Liver (tissue), 3 donors: Measurements from ENCODE around the gene ELP4.

Experiments
- ATF3 ChIP-seq: IDR thresholded peaks from 2 replicates; pipeline ENCODE4 v1.6.1; 2016; ENCODE audit warnings: antibody characterized with exemption
- EGR1 ChIP-seq, 2 donors: IDR thresholded peaks; 2 replicates each; pipeline ENCODE4 v1.6.1; 2016 to 2018; ENCODE audit warnings: antibody characterized with exemption in 2 of 2, low read depth in 2 of 2
- FOXA1 ChIP-seq: IDR thresholded peaks from 2 replicates; pipeline ENCODE4 v1.6.1; 2016; ENCODE audit warnings: antibody characterized with exemption
- GABPA ChIP-seq, 2 donors: IDR thresholded peaks in 1 of 2; conservative IDR thresholded peaks in 1 of 2; 2 replicates each; pipeline ENCODE4 v1.6.1; 2016; ENCODE audit warnings: antibody characterized with exemption in 2 of 2, mild to moderate bottlenecking in 1 of 2, moderate library complexity in 1 of 2
- HNF4G ChIP-seq: IDR thresholded peaks from 2 replicates; pipeline ENCODE4 v1.6.1; 2016; ENCODE audit warnings: antibody characterized with exemption
- JUND ChIP-seq, 2 donors: IDR thresholded peaks; 2 replicates each; pipeline ENCODE4 v1.6.1; 2016; ENCODE audit warnings: antibody characterized with exemption in 2 of 2
- RAD21 ChIP-seq, 2 donors: IDR thresholded peaks; 2 replicates each; pipeline ENCODE4 v1.6.1; 2016; ENCODE audit warnings: antibody characterized with exemption in 2 of 2, mild to moderate bottlenecking in 2 of 2
- RXRA ChIP-seq, 2 donors: IDR thresholded peaks; 2 replicates each; pipeline ENCODE4 v1.6.1; 2017 to 2018; ENCODE audit warnings: antibody characterized with exemption in 2 of 2, mild to moderate bottlenecking in 1 of 2
- SP1 ChIP-seq: IDR thresholded peaks from 2 replicates; pipeline ENCODE4 v1.6.1; 2018; ENCODE audit warnings: antibody characterized with exemption, mild to moderate bottlenecking
- TAF1 ChIP-seq: conservative IDR thresholded peaks from 2 replicates; pipeline ENCODE4 v1.6.1; 2016; ENCODE audit warnings: antibody characterized with exemption, mild to moderate bottlenecking
- YY1 ChIP-seq: IDR thresholded peaks from 2 replicates; pipeline ENCODE4 v1.6.1; 2016; ENCODE audit warnings: antibody characterized with exemption, mild to moderate bottlenecking
- TF ChIP-seq, protein P1 (sequence below): IDR thresholded peaks from 2 replicates; pipeline ENCODE4 v1.6.1; 2016; ENCODE audit warnings: antibody characterized with exemption
- TF ChIP-seq, protein P2 (sequence below): fragments of 150-350 bp; IDR thresholded peaks from 2 replicates; pipeline ENCODE4 v1.5.1; 2017; ENCODE audit warnings: improper control_type of control experiment, low read depth, low read length; ENCODE audit not compliant: missing input control
- TF ChIP-seq, protein P3 (sequence below): IDR thresholded peaks from 2 replicates; pipeline ENCODE4 v1.6.1; 2016; ENCODE audit warnings: antibody characterized with exemption
- donor health status: healthy.
- donor health status: healthy.

DNA sequence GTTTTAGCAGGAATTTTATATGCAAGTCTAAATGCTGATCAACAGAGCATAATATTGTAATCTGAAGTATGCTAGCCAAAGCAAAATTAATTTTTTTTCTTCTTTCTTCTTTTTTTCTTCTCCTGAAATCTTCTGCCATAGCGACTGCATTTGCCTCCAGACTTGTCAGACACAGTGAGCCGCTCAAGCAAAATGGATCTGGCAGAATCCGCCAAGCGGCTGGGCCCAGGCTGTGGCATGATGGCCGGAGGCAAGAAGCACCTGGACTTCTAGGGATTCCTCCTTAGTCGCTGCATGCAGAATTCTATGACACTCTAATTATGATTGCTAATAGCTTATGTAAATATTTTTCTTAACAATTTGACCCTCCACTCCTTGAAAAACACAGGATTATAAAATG lies 273.7 kb downstream of the ELP4 start:
- TF ChIP-seq, protein P1, sequence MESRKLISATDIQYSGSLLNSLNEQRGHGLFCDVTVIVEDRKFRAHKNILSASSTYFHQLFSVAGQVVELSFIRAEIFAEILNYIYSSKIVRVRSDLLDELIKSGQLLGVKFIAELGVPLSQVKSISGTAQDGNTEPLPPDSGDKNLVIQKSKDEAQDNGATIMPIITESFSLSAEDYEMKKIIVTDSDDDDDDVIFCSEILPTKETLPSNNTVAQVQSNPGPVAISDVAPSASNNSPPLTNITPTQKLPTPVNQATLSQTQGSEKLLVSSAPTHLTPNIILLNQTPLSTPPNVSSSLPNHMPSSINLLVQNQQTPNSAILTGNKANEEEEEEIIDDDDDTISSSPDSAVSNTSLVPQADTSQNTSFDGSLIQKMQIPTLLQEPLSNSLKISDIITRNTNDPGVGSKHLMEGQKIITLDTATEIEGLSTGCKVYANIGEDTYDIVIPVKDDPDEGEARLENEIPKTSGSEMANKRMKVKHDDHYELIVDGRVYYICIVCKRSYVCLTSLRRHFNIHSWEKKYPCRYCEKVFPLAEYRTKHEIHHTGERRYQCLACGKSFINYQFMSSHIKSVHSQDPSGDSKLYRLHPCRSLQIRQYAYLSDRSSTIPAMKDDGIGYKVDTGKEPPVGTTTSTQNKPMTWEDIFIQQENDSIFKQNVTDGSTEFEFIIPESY, result no peak
- TF ChIP-seq, protein P2, sequence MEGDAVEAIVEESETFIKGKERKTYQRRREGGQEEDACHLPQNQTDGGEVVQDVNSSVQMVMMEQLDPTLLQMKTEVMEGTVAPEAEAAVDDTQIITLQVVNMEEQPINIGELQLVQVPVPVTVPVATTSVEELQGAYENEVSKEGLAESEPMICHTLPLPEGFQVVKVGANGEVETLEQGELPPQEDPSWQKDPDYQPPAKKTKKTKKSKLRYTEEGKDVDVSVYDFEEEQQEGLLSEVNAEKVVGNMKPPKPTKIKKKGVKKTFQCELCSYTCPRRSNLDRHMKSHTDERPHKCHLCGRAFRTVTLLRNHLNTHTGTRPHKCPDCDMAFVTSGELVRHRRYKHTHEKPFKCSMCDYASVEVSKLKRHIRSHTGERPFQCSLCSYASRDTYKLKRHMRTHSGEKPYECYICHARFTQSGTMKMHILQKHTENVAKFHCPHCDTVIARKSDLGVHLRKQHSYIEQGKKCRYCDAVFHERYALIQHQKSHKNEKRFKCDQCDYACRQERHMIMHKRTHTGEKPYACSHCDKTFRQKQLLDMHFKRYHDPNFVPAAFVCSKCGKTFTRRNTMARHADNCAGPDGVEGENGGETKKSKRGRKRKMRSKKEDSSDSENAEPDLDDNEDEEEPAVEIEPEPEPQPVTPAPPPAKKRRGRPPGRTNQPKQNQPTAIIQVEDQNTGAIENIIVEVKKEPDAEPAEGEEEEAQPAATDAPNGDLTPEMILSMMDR, result no peak
- TF ChIP-seq EGR1 (IDR thresholded peaks at IDR 0.05; ENCODE audit: low read depth in 2 of 2) (no peak), HNF4G (no peak), TAF1 (no peak), FOXA1 (no peak), ATF3 (no peak), SP1 (no peak), JUND (IDR thresholded peaks at IDR 0.05) (no peak), RXRA (IDR thresholded peaks at IDR 0.05) (no peak), RAD21 (IDR thresholded peaks at IDR 0.05) (no peak), YY1 (no peak), GABPA (IDR thresholded peaks at IDR 0.05 in 1 of 2, conservative IDR thresholded peaks at IDR 0.05 in 1 of 2) (no peak)
- TF ChIP-seq, protein P3, sequence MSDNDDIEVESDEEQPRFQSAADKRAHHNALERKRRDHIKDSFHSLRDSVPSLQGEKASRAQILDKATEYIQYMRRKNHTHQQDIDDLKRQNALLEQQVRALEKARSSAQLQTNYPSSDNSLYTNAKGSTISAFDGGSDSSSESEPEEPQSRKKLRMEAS, result no peak
